ENCODE results near the gene TNN.

DNA sequence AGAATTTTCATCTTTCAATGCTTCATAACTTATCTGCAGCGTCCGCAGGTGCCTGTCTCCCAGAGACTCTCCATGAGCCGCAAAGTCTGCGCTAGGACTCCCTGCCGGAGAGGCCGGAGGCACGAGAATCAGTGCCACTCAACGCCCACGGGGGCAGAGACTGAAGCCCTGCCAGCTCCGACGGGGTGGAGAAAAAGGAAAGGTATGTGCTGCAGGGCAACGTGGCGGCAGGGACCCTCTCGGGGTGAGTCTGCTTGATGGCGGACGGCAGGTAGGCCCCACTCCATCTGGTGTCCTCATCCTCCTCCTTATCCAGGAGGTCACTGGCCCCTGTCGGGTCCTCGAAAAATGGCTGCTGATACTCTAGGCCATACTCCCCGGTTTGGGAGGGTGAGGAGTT lies 22.5 kb upstream of the TNN start:
- TF ChIP-seq CTCF (conservative IDR thresholded peaks at IDR 0.05) (no peak), ZFX (IDR thresholded peaks at IDR 0.05) (no peak)
